ENCODE data around the gene CLIC3.

DNA sequence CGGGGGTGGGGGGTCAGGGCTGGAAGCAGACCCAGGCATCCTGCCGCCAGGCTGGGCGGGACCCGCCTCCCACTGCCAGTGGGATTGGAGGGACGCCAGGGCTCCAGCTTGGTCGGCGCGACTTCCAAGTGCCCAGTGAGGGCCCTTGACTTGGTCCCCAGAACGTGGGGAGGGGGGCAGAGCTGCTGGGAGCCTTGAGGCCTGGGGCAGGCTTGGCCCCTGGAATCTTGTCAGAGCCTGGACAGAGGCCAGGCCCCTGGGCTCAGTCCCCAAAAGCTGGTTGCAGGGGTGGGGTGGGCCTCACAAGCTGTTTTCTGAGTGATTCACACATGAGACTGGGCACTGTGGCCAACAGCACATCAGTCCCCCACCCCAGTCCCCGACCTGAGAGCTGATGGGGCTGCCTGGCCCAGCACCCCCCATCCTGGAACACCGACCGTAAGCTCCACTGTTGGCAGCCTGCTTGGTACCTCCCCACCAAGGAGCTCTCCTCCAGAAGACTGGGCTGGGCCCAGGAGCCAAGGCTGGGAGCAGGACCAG lies 526 bp downstream of the CLIC3 start:
- TF ChIP-seq ZFP3 (CRISPR knock-in tag; IDR thresholded peaks at IDR 0.05) (no peak), ESRRG (CRISPR knock-in tag; IDR thresholded peaks at IDR 0.05) (no peak), ARNTL (CRISPR knock-in tag; IDR thresholded peaks at IDR 0.05; ENCODE audit: borderline replicate concordance, low read depth) (no peak), PPARA (CRISPR knock-in tag; IDR thresholded peaks at IDR 0.05; ENCODE audit: borderline replicate concordance) (no peak), ZC3H10 (CRISPR knock-in tag; IDR thresholded peaks at IDR 0.05) (no peak)
- TF ChIP-seq, protein P1, sequence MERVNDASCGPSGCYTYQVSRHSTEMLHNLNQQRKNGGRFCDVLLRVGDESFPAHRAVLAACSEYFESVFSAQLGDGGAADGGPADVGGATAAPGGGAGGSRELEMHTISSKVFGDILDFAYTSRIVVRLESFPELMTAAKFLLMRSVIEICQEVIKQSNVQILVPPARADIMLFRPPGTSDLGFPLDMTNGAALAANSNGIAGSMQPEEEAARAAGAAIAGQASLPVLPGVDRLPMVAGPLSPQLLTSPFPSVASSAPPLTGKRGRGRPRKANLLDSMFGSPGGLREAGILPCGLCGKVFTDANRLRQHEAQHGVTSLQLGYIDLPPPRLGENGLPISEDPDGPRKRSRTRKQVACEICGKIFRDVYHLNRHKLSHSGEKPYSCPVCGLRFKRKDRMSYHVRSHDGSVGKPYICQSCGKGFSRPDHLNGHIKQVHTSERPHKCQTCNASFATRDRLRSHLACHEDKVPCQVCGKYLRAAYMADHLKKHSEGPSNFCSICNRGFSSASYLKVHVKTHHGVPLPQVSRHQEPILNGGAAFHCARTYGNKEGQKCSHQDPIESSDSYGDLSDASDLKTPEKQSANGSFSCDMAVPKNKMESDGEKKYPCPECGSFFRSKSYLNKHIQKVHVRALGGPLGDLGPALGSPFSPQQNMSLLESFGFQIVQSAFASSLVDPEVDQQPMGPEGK (CRISPR knock-in tag; IDR thresholded peaks at IDR 0.05; ENCODE audit: borderline replicate concordance), result no peak
- TF ChIP-seq, protein P2, sequence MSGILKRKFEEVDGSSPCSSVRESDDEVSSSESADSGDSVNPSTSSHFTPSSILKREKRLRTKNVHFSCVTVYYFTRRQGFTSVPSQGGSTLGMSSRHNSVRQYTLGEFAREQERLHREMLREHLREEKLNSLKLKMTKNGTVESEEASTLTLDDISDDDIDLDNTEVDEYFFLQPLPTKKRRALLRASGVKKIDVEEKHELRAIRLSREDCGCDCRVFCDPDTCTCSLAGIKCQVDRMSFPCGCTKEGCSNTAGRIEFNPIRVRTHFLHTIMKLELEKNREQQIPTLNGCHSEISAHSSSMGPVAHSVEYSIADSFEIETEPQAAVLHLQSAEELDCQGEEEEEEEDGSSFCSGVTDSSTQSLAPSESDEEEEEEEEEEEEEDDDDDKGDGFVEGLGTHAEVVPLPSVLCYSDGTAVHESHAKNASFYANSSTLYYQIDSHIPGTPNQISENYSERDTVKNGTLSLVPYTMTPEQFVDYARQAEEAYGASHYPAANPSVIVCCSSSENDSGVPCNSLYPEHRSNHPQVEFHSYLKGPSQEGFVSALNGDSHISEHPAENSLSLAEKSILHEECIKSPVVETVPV (CRISPR knock-in tag; IDR thresholded peaks at IDR 0.05), result no peak
- TF ChIP-seq, protein P3, sequence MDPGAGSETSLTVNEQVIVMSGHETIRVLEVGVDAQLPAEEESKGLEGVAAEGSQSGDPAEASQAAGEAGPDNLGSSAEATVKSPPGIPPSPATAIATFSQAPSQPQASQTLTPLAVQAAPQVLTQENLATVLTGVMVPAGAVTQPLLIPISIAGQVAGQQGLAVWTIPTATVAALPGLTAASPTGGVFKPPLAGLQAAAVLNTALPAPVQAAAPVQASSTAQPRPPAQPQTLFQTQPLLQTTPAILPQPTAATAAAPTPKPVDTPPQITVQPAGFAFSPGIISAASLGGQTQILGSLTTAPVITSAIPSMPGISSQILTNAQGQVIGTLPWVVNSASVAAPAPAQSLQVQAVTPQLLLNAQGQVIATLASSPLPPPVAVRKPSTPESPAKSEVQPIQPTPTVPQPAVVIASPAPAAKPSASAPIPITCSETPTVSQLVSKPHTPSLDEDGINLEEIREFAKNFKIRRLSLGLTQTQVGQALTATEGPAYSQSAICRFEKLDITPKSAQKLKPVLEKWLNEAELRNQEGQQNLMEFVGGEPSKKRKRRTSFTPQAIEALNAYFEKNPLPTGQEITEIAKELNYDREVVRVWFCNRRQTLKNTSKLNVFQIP (CRISPR knock-in tag; IDR thresholded peaks at IDR 0.05; ENCODE audit: borderline replicate concordance, low read depth), result no peak
